WTC11 (cell line): ENCODE results near the gene NR2C2AP. TPM values are rescaled to one million over a fixed set of nuclear protein-coding genes. Genes with fewer than 3 reads are reported as not detected.

ENCODE experiments used
- ATAC-seq: fragments of 200-7000 bp; cut with Tn5 transposase; 2 replicates; pipeline ENCODE4 v1.10.0; 2021; ENCODE audit warnings: mild to moderate bottlenecking, moderate library complexity
- CTCF ChIA-PET: fragments of 300-600 bp; sonication (Branson Sonifier 250); formaldehyde crosslinking; loops from one replicate; lab custom pipeline; 2021; ENCODE audit warnings: antibody characterized with exemption; lab: Charles Lee
- POLR2A ChIA-PET: fragments of 350-600 bp; sonication (Branson Sonifier 250); formaldehyde crosslinking; loops from one replicate; lab custom pipeline; 2021; ENCODE audit warnings: antibody characterized with exemption; lab: Charles Lee
- DNase-seq: peaks from one replicate; pipeline ENCODE4 v3.0.0; 2021; ENCODE audit warnings: low spot score
- H3K27ac Mint-ChIP-seq: 2 replicates; pipeline ENCODE4 v1.8.0; 2021; ENCODE audit warnings: mixed read lengths
- H3K27me3 Mint-ChIP-seq: 2 replicates; pipeline ENCODE4 v1.8.0; 2021; ENCODE audit warnings: low read depth, mild to moderate bottlenecking, moderate library complexity, mixed read lengths
- H3K36me3 Mint-ChIP-seq: 2 replicates; pipeline ENCODE4 v1.8.0; 2021; ENCODE audit warnings: mixed read lengths
- H3K4me1 Mint-ChIP-seq: 2 replicates; pipeline ENCODE4 v1.8.0; 2022; ENCODE audit warnings: mixed read lengths
- H3K4me3 Mint-ChIP-seq: 2 replicates; pipeline ENCODE4 v1.8.0; 2021; ENCODE audit warnings: mild to moderate bottlenecking, moderate library complexity, mixed read lengths
- H3K9me3 Mint-ChIP-seq: 2 replicates; pipeline ENCODE4 v1.8.0; 2021; ENCODE audit warnings: mixed read lengths
- CBFB ChIP-seq: sonication (generic); formaldehyde crosslinking; IDR thresholded peaks from 2 replicates; pipeline ENCODE4 v1.8.1; 2022; ENCODE audit warnings: mild to moderate bottlenecking, low read depth, missing genetic modification reagents
- CREM ChIP-seq: sonication (generic); formaldehyde crosslinking; IDR thresholded peaks from 2 replicates; pipeline ENCODE4 v1.8.1; 2022; ENCODE audit warnings: mild to moderate bottlenecking, missing genetic modification reagents, moderate library complexity
- ESRRA ChIP-seq: sonication (generic); formaldehyde crosslinking; IDR thresholded peaks from 2 replicates; pipeline ENCODE4 v1.8.1; 2022; ENCODE audit warnings: mild to moderate bottlenecking, missing genetic modification reagents, borderline replicate concordance
- FOXJ3 ChIP-seq: sonication (generic); formaldehyde crosslinking; IDR thresholded peaks from 2 replicates; pipeline ENCODE4 v1.9.0; 2021; ENCODE audit warnings: missing genetic modification reagents, mild to moderate bottlenecking, borderline replicate concordance
- FOXK1 ChIP-seq: sonication (generic); formaldehyde crosslinking; IDR thresholded peaks from 2 replicates; pipeline ENCODE4 v1.8.0; 2022; ENCODE audit warnings: mild to moderate bottlenecking, moderate library complexity, missing genetic modification reagents
- GABPB1 ChIP-seq: sonication (generic); formaldehyde crosslinking; IDR thresholded peaks from 2 replicates; pipeline ENCODE4 v1.8.1; 2023; ENCODE audit warnings: mild to moderate bottlenecking, missing genetic modification reagents
- HMGA2 ChIP-seq: fragments of 250-450 bp; sonication (Bioruptor Pico); IDR thresholded peaks from 2 replicates; pipeline ENCODE4 v1.4.0; 2021; ENCODE audit warnings: mild to moderate bottlenecking, moderate library complexity
- JUN ChIP-seq: sonication (generic); formaldehyde crosslinking; IDR thresholded peaks from 2 replicates; pipeline ENCODE4 v1.8.0; 2023; ENCODE audit warnings: mild to moderate bottlenecking, missing genetic modification reagents
- KAT7 ChIP-seq: sonication (generic); formaldehyde crosslinking; IDR thresholded peaks from 2 replicates; pipeline ENCODE4 v1.8.1; 2023; ENCODE audit warnings: missing genetic modification reagents, mild to moderate bottlenecking, borderline replicate concordance
- NR1H2 ChIP-seq: sonication (generic); formaldehyde crosslinking; IDR thresholded peaks from 2 replicates; pipeline ENCODE4 v1.9.0; 2021; ENCODE audit warnings: mild to moderate bottlenecking, moderate library complexity, missing genetic modification reagents
- NR2C2 ChIP-seq: sonication (generic); formaldehyde crosslinking; IDR thresholded peaks from 2 replicates; pipeline ENCODE4 v1.8.0; 2022; ENCODE audit warnings: mild to moderate bottlenecking, missing genetic modification reagents
- PRRX2 ChIP-seq: fragments of 250-450 bp; sonication (Bioruptor Pico); IDR thresholded peaks from 2 replicates; pipeline ENCODE4 v1.8.0; 2021; ENCODE audit warnings: mild to moderate bottlenecking
- RORB ChIP-seq: fragments of 250-450 bp; sonication (Bioruptor Pico); IDR thresholded peaks from 2 replicates; pipeline ENCODE4 v1.9.0; 2021; ENCODE audit warnings: mild to moderate bottlenecking
- TP53 ChIP-seq: sonication (generic); formaldehyde crosslinking; IDR thresholded peaks from 2 replicates; pipeline ENCODE4 v1.8.1; 2023; ENCODE audit warnings: mild to moderate bottlenecking, missing genetic modification reagents
- ZNF219 ChIP-seq: sonication (generic); formaldehyde crosslinking; IDR thresholded peaks from 2 replicates; pipeline ENCODE4 v1.8.0; 2023; ENCODE audit warnings: missing genetic modification reagents, mild to moderate bottlenecking, borderline replicate concordance
- total RNA-seq: library from RNA; stranded (reverse); gene quantifications from 3 replicates; pipeline ENCODE4 v1.2.3, GENCODE V29; 2021
- TF ChIP-seq, protein P1 (sequence below): sonication (generic); formaldehyde crosslinking; IDR thresholded peaks from 2 replicates; pipeline ENCODE4 v1.8.0; 2022; ENCODE audit warnings: mild to moderate bottlenecking, missing genetic modification reagents
- TF ChIP-seq, protein P2 (sequence below): sonication (generic); formaldehyde crosslinking; conservative IDR thresholded peaks from 2 replicates; pipeline ENCODE4 v1.8.1; 2022; ENCODE audit warnings: mild to moderate bottlenecking, missing genetic modification reagents
- TF ChIP-seq, protein P3 (sequence below): sonication (generic); formaldehyde crosslinking; IDR thresholded peaks from 2 replicates; pipeline ENCODE4 v1.8.1; 2022; ENCODE audit warnings: mild to moderate bottlenecking, moderate library complexity, missing genetic modification reagents
- TF ChIP-seq, protein P4 (sequence below): sonication (generic); formaldehyde crosslinking; IDR thresholded peaks from 2 replicates; pipeline ENCODE4 v1.8.0; 2022; ENCODE audit warnings: mild to moderate bottlenecking, missing genetic modification reagents
- TF ChIP-seq, protein P5 (sequence below): sonication (generic); formaldehyde crosslinking; IDR thresholded peaks from 2 replicates; pipeline ENCODE4 v1.8.1; 2022; ENCODE audit warnings: mild to moderate bottlenecking, missing genetic modification reagents, moderate library complexity, borderline replicate concordance
- TF ChIP-seq, protein P6 (sequence below): fragments of 250-450 bp; sonication (Bioruptor Pico); IDR thresholded peaks from 2 replicates; pipeline ENCODE4 v1.8.0; 2021; ENCODE audit warnings: mild to moderate bottlenecking
- TF ChIP-seq, protein P7 (sequence below): sonication (generic); formaldehyde crosslinking; IDR thresholded peaks from 2 replicates; pipeline ENCODE4 v1.8.1; 2023; ENCODE audit warnings: mild to moderate bottlenecking, missing genetic modification reagents

Gene NR2C2AP
- total RNA-seq, 1 experiment from 2014 or later, result 24.9 TPM

DNA sequence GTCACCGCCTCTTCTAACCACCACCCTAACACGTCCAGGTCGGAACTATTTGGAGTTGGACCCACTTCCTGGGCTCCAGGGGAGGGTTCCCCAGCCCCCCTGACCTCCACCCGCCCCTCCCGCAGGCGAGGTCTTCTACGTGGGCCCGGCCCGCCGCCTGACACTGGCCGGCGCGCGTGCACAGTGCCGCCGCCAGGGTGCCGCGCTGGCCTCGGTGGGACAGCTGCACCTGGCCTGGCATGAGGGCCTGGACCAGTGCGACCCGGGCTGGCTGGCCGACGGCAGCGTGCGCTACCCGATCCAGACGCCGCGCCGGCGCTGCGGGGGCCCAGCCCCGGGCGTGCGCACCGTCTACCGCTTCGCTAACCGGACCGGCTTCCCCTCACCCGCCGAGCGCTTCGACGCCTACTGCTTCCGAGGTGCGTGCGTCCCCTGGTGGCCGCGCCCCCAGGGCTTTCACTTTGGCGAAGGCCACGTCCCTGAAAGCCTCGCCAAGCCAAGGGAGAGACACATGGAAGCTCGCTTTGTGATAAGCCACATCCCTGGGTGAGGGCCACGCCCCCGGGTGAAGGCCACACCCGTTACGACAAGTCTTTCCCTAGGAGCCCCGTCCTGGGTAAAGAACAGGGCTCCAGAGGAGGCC is 21.8 kb upstream of the NR2C2AP start (continued):
- no peak for TF ChIP-seq FOXJ3 (CRISPR knock-in tag)
- no peak for TF ChIP-seq HMGA2 (CRISPR knock-in tag)
- peak; percentile 25; the same call in 1 of the 2 replicates for TF ChIP-seq NR2C2 (CRISPR knock-in tag)
- TF ChIP-seq CBFB (CRISPR knock-in tag), result no peak
- TF ChIP-seq NR1H2 (CRISPR knock-in tag), result no peak
- TF ChIP-seq TP53 (CRISPR knock-in tag), result no peak
- TF ChIP-seq CREM (CRISPR knock-in tag), result 0 out of 2 replicates have a peak, but pooled peaks have one; percentile 47
- TF ChIP-seq, protein P1, sequence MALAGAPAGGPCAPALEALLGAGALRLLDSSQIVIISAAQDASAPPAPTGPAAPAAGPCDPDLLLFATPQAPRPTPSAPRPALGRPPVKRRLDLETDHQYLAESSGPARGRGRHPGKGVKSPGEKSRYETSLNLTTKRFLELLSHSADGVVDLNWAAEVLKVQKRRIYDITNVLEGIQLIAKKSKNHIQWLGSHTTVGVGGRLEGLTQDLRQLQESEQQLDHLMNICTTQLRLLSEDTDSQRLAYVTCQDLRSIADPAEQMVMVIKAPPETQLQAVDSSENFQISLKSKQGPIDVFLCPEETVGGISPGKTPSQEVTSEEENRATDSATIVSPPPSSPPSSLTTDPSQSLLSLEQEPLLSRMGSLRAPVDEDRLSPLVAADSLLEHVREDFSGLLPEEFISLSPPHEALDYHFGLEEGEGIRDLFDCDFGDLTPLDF (CRISPR knock-in tag), result peak; percentile 70; the same call in 1 of the 2 replicates
- TF ChIP-seq, protein P2, sequence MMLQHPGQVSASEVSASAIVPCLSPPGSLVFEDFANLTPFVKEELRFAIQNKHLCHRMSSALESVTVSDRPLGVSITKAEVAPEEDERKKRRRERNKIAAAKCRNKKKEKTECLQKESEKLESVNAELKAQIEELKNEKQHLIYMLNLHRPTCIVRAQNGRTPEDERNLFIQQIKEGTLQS (CRISPR knock-in tag), result no peak
- no peak for TF ChIP-seq PRRX2 (CRISPR knock-in tag)
- TF ChIP-seq, protein P3, sequence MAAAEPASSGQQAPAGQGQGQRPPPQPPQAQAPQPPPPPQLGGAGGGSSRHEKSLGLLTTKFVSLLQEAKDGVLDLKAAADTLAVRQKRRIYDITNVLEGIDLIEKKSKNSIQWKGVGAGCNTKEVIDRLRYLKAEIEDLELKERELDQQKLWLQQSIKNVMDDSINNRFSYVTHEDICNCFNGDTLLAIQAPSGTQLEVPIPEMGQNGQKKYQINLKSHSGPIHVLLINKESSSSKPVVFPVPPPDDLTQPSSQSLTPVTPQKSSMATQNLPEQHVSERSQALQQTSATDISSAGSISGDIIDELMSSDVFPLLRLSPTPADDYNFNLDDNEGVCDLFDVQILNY, result peak; percentile 61; the same call in 1 of the 2 replicates
- peak; percentile 82 for TF ChIP-seq FOXK1 (CRISPR knock-in tag)
- TF ChIP-seq JUN (CRISPR knock-in tag), result no peak
- TF ChIP-seq, protein P4, sequence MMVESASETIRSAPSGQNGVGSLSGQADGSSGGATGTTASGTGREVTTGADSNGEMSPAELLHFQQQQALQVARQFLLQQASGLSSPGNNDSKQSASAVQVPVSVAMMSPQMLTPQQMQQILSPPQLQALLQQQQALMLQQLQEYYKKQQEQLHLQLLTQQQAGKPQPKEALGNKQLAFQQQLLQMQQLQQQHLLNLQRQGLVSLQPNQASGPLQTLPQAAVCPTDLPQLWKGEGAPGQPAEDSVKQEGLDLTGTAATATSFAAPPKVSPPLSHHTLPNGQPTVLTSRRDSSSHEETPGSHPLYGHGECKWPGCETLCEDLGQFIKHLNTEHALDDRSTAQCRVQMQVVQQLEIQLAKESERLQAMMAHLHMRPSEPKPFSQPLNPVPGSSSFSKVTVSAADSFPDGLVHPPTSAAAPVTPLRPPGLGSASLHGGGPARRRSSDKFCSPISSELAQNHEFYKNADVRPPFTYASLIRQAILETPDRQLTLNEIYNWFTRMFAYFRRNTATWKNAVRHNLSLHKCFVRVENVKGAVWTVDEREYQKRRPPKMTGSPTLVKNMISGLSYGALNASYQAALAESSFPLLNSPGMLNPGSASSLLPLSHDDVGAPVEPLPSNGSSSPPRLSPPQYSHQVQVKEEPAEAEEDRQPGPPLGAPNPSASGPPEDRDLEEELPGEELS (CRISPR knock-in tag), result peak; percentile 88

DNA sequence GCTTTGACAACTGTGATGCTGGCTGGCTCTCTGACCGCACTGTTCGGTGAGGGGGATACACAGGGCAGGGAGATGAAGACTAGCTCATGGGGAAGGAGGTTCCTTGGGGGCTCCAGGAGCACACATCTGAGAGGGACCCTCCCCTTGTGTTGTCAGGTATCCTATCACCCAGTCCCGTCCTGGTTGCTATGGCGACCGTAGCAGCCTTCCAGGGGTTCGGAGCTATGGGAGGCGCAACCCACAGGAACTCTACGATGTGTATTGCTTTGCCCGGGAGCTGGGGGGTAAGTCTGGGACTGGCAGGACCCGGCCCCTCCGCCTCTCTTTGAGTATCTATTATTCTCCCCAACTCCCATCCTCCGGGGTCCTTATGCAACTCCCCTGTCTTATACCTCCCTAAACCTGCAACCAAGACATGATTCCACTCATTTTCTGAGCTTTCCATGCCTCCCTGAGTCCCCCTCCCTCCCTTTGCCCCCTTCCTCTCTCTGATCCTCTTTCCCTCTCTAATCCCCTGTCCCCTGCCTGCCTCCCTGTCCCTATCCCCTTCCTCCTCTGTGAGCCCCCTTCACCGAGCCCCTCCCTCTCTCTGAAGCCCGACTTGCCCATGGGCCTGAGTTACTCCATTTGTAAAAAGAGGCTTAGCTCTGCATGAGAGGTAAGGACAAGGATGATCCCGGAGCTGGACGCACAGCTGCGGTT is 21.1 kb upstream of the NR2C2AP start:
- Mint-ChIP-seq H3K4me3 (peak overlapping the region; percentile 60), H3K4me1 (peaks cover 2% of the 10 kb centered on the region), H3K27ac (no peak overlapping the region), H3K9me3 (no peaks in the 10 kb centered on the region), H3K27me3 (peaks cover 45% of the 10 kb centered on the region), H3K36me3 (no peaks in the 10 kb centered on the region)
- POLR2A ChIA-PET, result interaction anchor here (0.5 to 2.0 kb wide), 4 partner anchors 21 to 902 kb away, joined by 3 to 6 read pairs (median 4); partner anchors contain the start of gene NR2C2AP
- peak; percentile 25 for ATAC-seq
- CTCF ChIA-PET, result interaction anchor here (0.5 to 2.2 kb wide), 22 partner anchors 9 to 732 kb away, joined by 4 to 29 read pairs (median 8); partner anchors contain the start of genes BORCS8, MEF2B, NR2C2AP and RFXANK
- DNase-seq, result no peak
- TF ChIP-seq ZNF219, result no peak
- TF ChIP-seq, protein P4 (CRISPR knock-in tag), result no peak
- TF ChIP-seq, protein P1 (CRISPR knock-in tag), result no peak
- no peak for TF ChIP-seq ESRRA
- TF ChIP-seq, protein P5, sequence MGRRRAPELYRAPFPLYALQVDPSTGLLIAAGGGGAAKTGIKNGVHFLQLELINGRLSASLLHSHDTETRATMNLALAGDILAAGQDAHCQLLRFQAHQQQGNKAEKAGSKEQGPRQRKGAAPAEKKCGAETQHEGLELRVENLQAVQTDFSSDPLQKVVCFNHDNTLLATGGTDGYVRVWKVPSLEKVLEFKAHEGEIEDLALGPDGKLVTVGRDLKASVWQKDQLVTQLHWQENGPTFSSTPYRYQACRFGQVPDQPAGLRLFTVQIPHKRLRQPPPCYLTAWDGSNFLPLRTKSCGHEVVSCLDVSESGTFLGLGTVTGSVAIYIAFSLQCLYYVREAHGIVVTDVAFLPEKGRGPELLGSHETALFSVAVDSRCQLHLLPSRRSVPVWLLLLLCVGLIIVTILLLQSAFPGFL (CRISPR knock-in tag), result no peak
- TF ChIP-seq, protein P6, sequence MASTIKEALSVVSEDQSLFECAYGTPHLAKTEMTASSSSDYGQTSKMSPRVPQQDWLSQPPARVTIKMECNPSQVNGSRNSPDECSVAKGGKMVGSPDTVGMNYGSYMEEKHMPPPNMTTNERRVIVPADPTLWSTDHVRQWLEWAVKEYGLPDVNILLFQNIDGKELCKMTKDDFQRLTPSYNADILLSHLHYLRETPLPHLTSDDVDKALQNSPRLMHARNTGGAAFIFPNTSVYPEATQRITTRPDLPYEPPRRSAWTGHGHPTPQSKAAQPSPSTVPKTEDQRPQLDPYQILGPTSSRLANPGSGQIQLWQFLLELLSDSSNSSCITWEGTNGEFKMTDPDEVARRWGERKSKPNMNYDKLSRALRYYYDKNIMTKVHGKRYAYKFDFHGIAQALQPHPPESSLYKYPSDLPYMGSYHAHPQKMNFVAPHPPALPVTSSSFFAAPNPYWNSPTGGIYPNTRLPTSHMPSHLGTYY (CRISPR knock-in tag), result no peak
- no peak for TF ChIP-seq KAT7 (CRISPR knock-in tag)
- TF ChIP-seq, protein P7, sequence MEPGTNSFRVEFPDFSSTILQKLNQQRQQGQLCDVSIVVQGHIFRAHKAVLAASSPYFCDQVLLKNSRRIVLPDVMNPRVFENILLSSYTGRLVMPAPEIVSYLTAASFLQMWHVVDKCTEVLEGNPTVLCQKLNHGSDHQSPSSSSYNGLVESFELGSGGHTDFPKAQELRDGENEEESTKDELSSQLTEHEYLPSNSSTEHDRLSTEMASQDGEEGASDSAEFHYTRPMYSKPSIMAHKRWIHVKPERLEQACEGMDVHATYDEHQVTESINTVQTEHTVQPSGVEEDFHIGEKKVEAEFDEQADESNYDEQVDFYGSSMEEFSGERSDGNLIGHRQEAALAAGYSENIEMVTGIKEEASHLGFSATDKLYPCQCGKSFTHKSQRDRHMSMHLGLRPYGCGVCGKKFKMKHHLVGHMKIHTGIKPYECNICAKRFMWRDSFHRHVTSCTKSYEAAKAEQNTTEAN (CRISPR knock-in tag), result no peak
- no peak for TF ChIP-seq RORB (CRISPR knock-in tag)
- no peak for TF ChIP-seq GABPB1 (CRISPR knock-in tag)
